Keratinocyte (primary cell): Measurements from ENCODE around the gene MED12L. TPM values are rescaled to one million over a fixed set of nuclear protein-coding genes. Genes with fewer than 3 reads are reported as not detected.

ENCODE experiments used
- DNase-seq: peaks from one replicate; pipeline ENCODE4 v3.0.0-alpha.2; 2011; ENCODE audit warnings: low read depth, missing footprints, low spot score
- FAIRE-seq: peaks from 2 replicates; lab custom pipeline; 2011; peaks lifted over from hg19 to GRCh38; lab: Jason Lieb, UNC
- H2AFZ ChIP-seq: 2 replicates; pipeline ENCODE4 v1.6.0; 2012; ENCODE audit warnings: low read length, control low read depth, inconsistent platforms; ENCODE audit not compliant: control insufficient read depth
- H3K27ac ChIP-seq: 2 replicates; pipeline ENCODE4 v1.5.1; 2011; ENCODE audit warnings: low read length; ENCODE audit not compliant: control insufficient read depth, insufficient read depth
- H3K27me3 ChIP-seq: 3 replicates; pipeline ENCODE4 v1.6.0; 2011; ENCODE audit warnings: low read length; ENCODE audit not compliant: control insufficient read depth, insufficient read depth; ENCODE audit errors: extremely low read depth
- H3K36me3 ChIP-seq, 2 experiments: 2 replicates in 1 of 2; 3 replicates in 1 of 2; pipeline ENCODE4 v1.5.1; 2011; ENCODE audit warnings: low read length in 2 of 2, mild to moderate bottlenecking in 1 of 2; ENCODE audit not compliant: control insufficient read depth in 2 of 2, insufficient read depth in 2 of 2; ENCODE audit errors: extremely low read depth in 1 of 2
- H3K4me1 ChIP-seq: 3 replicates; pipeline ENCODE4 v1.5.1; 2011; ENCODE audit warnings: low read length; ENCODE audit not compliant: control insufficient read depth, insufficient read depth; ENCODE audit errors: extremely low read depth
- H3K4me2 ChIP-seq: 3 replicates; pipeline ENCODE4 v1.6.0; 2011; ENCODE audit warnings: low read depth, low read length; ENCODE audit not compliant: control insufficient read depth, insufficient read depth; ENCODE audit errors: extremely low read depth
- H3K4me3 ChIP-seq, 3 experiments: fragments of 200-600 bp in 1 of 3; sonication (generic) in 1 of 3; 2 replicates in 2 of 3; 3 replicates in 1 of 3; pipeline ENCODE4 v1.5.1; 2011 to 2016; ENCODE audit warnings: low read length in 3 of 3, mild to moderate bottlenecking in 3 of 3, control low read depth in 2 of 3, inconsistent platforms in 1 of 3, low read depth in 1 of 3, mixed read lengths in 1 of 3, mixed run types in 1 of 3, moderate library complexity in 1 of 3; ENCODE audit not compliant: control insufficient read depth in 2 of 3, insufficient read depth in 2 of 3; ENCODE audit errors: extremely low read depth in 1 of 3
- H3K79me2 ChIP-seq: 2 replicates; pipeline ENCODE4 v1.6.0; 2012; ENCODE audit warnings: low read length; ENCODE audit not compliant: control insufficient read depth, insufficient read depth
- H3K9ac ChIP-seq: 3 replicates; pipeline ENCODE4 v1.6.0; 2011; ENCODE audit warnings: low read length; ENCODE audit not compliant: control insufficient read depth, insufficient read depth; ENCODE audit errors: extremely low read depth
- H3K9me1 ChIP-seq: 3 replicates; pipeline ENCODE4 v1.6.0; 2011; ENCODE audit warnings: low read length; ENCODE audit not compliant: control insufficient read depth, insufficient read depth; ENCODE audit errors: extremely low read depth
- H3K9me3 ChIP-seq: 2 replicates; pipeline ENCODE4 v1.5.1; 2012; ENCODE audit warnings: low read depth, low read length; ENCODE audit not compliant: control insufficient read depth
- H4K20me1 ChIP-seq: 3 replicates; pipeline ENCODE4 v1.6.0; 2011; ENCODE audit warnings: low read length; ENCODE audit not compliant: control insufficient read depth, insufficient read depth; ENCODE audit errors: extremely low read depth
- CTCF ChIP-seq, 3 experiments: IDR thresholded peaks in 1 of 3; conservative IDR thresholded peaks in 1 of 3; optimal IDR thresholded peaks in 1 of 3; 2 replicates in 2 of 3; 3 replicates in 1 of 3; pipeline versions ENCODE3 to v1.5.1; 2011; ENCODE audit warnings: low read length in 3 of 3, mild to moderate bottlenecking in 3 of 3, moderate library complexity in 2 of 3, control low read depth in 1 of 3, inconsistent platforms in 1 of 3; ENCODE audit not compliant: insufficient read depth in 2 of 3; ENCODE audit errors: extremely low read depth in 1 of 3
- EZH2 ChIP-seq: IDR thresholded peaks from one replicate; pipeline ENCODE4 v1.6.1; 2012; ENCODE audit warnings: inconsistent platforms, mild to moderate bottlenecking, low read length, moderate library complexity
- dilution Hi-C: fragments of 300-500 bp; cut with MboI; formaldehyde crosslinking; loops from one replicate; pipeline ENCODE4 v1.7.0; 2020; ENCODE audit warnings: low sequenced_read_pairs; ENCODE audit not compliant: extremely low pct_ligation_motif_present
- polyA plus RNA-seq, 5 experiments: library from polyadenylated mRNA; depleted of rRNA in 3 of 5; stranded (reverse) in 3 of 5; stranded (forward) in 1 of 5; unstranded in 1 of 5; fragments of >200 nt; gene quantifications; 1 replicate in 1 of 5; 2 replicates in 3 of 5; 3 replicates in 1 of 5; pipeline versions ENCODE4 v1.2.1 to v1.2.3, GENCODE V29; 2011 to 2012; ENCODE audit warnings: missing spikeins in 2 of 5, low read depth in 1 of 5, low replicate concordance in 1 of 5

MED12L gene
- polyA plus RNA-seq, 1 donor (not counting 4 experiments of a cell fraction or from before 2014, with no cell fraction given), result 0.04 TPM

DNA sequence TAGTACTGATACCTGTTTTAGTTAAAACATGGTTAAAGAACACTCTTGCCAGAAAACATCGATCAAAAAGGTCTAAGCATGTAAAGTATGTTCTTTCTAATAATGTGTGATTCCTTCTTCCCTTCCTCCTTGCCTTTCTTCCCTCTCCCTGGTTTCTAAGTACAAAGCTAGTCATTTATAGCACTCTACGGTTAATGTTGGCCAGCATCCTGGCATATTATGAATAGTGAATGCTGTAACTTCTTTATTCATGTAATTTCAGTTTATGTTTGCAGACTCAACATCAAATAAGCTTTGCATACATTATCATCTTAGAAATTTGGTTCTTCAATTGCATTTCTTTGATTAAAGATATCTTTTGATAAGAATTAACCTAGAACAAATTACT, 272.0 kb downstream of the MED12L start:
- no peak overlapping the region for H3K4me3 ChIP-seq
- H3K27me3 ChIP-seq, result no peaks in the 10 kb centered on the region
- no peaks in the 10 kb centered on the region for H3K4me1 ChIP-seq
- DNase-seq (no peak), FAIRE-seq (no peak)
- peak overlapping the region; percentile 17 for H2AFZ ChIP-seq
- peak overlapping the region; percentile 12 for H3K4me2 ChIP-seq
- no peak overlapping the region for H3K9ac ChIP-seq
- no peaks in the 10 kb centered on the region for H4K20me1 ChIP-seq
- no peaks in the 10 kb centered on the region for H3K79me2 ChIP-seq
- H3K9me3 ChIP-seq, result no peaks in the 10 kb centered on the region
- dilution Hi-C loops, result no loop called here
- H3K36me3 ChIP-seq, result no peaks in the 10 kb centered on the region
- H3K9me1 ChIP-seq, result no peaks in the 10 kb centered on the region
- TF ChIP-seq CTCF (optimal IDR thresholded peaks at IDR 0.05 in 1 of 3, IDR thresholded peaks at IDR 0.05 in 1 of 3, conservative IDR thresholded peaks at IDR 0.05 in 1 of 3; ENCODE audit: extremely low read depth in 1 of 3, insufficient read depth in 2 of 3, low read length in 3 of 3), result no peak
- TF ChIP-seq EZH2, result no peak
- H3K27ac ChIP-seq, result no peak overlapping the region

- FAIRE-seq, result no peak
- Histone ChIP-seq H4K20me1 (no peaks in the 10 kb centered on the region), H3K9me3 (no peaks in the 10 kb centered on the region), H3K27ac (no peak overlapping the region), H3K4me3 (no peak overlapping the region), H3K4me2 (no peak overlapping the region), H3K36me3 (no peaks in the 10 kb centered on the region), H3K79me2 (no peaks in the 10 kb centered on the region), H3K4me1 (no peaks in the 10 kb centered on the region), H3K27me3 (no peaks in the 10 kb centered on the region), H3K9me1 (no peaks in the 10 kb centered on the region), H3K9ac (no peak overlapping the region), H2AFZ (no peak overlapping the region)
- no peak for DNase-seq
- dilution Hi-C loops, result no loop called here
- TF ChIP-seq EZH2 (no peak), CTCF (optimal IDR thresholded peaks at IDR 0.05 in 1 of 3, IDR thresholded peaks at IDR 0.05 in 1 of 3, conservative IDR thresholded peaks at IDR 0.05 in 1 of 3; ENCODE audit: extremely low read depth in 1 of 3, insufficient read depth in 2 of 3, low read length in 3 of 3) (no peak)
These were observed 277.3 kb downstream of the MED12L start for GRCh38 chr3:151362751-151363174.
